Activated T-helper 17 cell treated with anti-CD3 and anti-CD28 coated beads, Interleukin-2, amount 50 U/mL, for 72 hours (primary cell): ENCODE data around the gene FOXA3. TPM values are rescaled to one million over a fixed set of nuclear protein-coding genes. Genes with fewer than 3 reads are reported as not detected.
A peak's percentile ranks its signal among the peaks of the same experiment; 100 is the strongest.
"Not testable (repeated sequence)": the region's sequence is repeated elsewhere in the genome, so short reads cannot be mapped to it uniquely, and the experiment has no call there.

Experiments used
- ATAC-seq: fragments of 150-1000 bp; cut with Tn5 transposase; replicated peaks from 2 replicates; pipeline ENCODE4 v1.10.0; 2021; ENCODE audit warnings: mild to moderate bottlenecking, moderate library complexity
- H3K27ac Mint-ChIP-seq: one replicate; pipeline ENCODE4 v1.8.0; 2022; ENCODE audit warnings: mixed read lengths
- H3K27me3 Mint-ChIP-seq: one replicate; pipeline ENCODE4 v1.8.0; 2022; ENCODE audit warnings: mixed read lengths
- H3K36me3 Mint-ChIP-seq: one replicate; pipeline ENCODE4 v1.8.0; 2022; ENCODE audit warnings: low read depth, mild to moderate bottlenecking, mixed read lengths
- H3K4me1 Mint-ChIP-seq: one replicate; pipeline ENCODE4 v1.8.0; 2022; ENCODE audit warnings: mixed read lengths
- H3K4me3 Mint-ChIP-seq: one replicate; pipeline ENCODE4 v1.8.0; 2022; ENCODE audit warnings: mild to moderate bottlenecking, mixed read lengths
- H3K9me3 Mint-ChIP-seq: one replicate; pipeline ENCODE4 v1.8.0; 2022; ENCODE audit warnings: mixed read lengths
- total RNA-seq, 2 donors: library from RNA; stranded (reverse); gene quantifications; one replicate each; pipeline ENCODE4 v1.2.3, GENCODE V29; 2022

FOXA3 gene
- total RNA-seq, 2 donors from 2014 or later = 0.32 to 1.9 TPM

GRCh38 chr19:45860359-45861259, 3.5 kb upstream of the FOXA3 start:
- Mint-ChIP-seq H3K9me3 (no peaks in the 10 kb centered on the region), H3K36me3 (peaks cover 66% of the 10 kb centered on the region), H3K4me3 (peak overlapping the region; percentile 93), H3K27ac (no peak overlapping the region), H3K27me3 (peaks cover 2% of the 10 kb centered on the region), H3K4me1 (peaks cover 16% of the 10 kb centered on the region)
- ATAC-seq = no peak

GRCh38 chr19:45862271-45862563, 1.9 kb upstream of the FOXA3 start:
- peak overlapping the region; percentile 92 for H3K27ac Mint-ChIP-seq
- peaks cover 16% of the 10 kb centered on the region for H3K4me1 Mint-ChIP-seq
- H3K36me3 Mint-ChIP-seq = peaks cover 53% of the 10 kb centered on the region
- ATAC-seq = no peak
- peaks cover 4% of the 10 kb centered on the region for H3K27me3 Mint-ChIP-seq
- no peaks in the 10 kb centered on the region for H3K9me3 Mint-ChIP-seq
- peak overlapping the region; percentile 93 for H3K4me3 Mint-ChIP-seq

- peak; percentile 97 for ATAC-seq
These were observed 1.4 kb upstream of the FOXA3 start, which contains the start of gene SYMPK for GRCh38 chr19:45862564-45863334. TSS of gene SYMPK (minus strand) at chr19:45863147. CDS start at chr19:45854495, 8,652 bp downstream.

GRCh38 chr19:45863335-45863839, 739 bp upstream of the FOXA3 start:
- no peak for ATAC-seq
- Mint-ChIP-seq H3K4me3 (peak overlapping the region; percentile 93), H3K9me3 (no peaks in the 10 kb centered on the region), H3K4me1 (peaks cover 12% of the 10 kb centered on the region), H3K36me3 (peaks cover 42% of the 10 kb centered on the region), H3K27ac (peak overlapping the region; percentile 92), H3K27me3 (peaks cover 4% of the 10 kb centered on the region)

More at GRCh38 chr19:45862564-45863334, 1.4 kb upstream of the FOXA3 start, which contains the start of gene SYMPK:
- H3K27me3 Mint-ChIP-seq = peaks cover 4% of the 10 kb centered on the region
- peak within 1 kb of the TSS; percentile 92 for H3K27ac Mint-ChIP-seq
- no peaks in the 10 kb centered on the region for H3K9me3 Mint-ChIP-seq
- peaks cover 48% of the 10 kb centered on the region for H3K36me3 Mint-ChIP-seq
- H3K4me3 Mint-ChIP-seq = peak within 1 kb of the TSS; percentile 93
- H3K4me1 Mint-ChIP-seq = peaks cover 16% of the 10 kb centered on the region

- H3K36me3 Mint-ChIP-seq = peaks cover 29% of the 10 kb centered on the region
- peaks cover 11% of the 10 kb centered on the region for H3K4me1 Mint-ChIP-seq
- no peak overlapping the region for H3K27ac Mint-ChIP-seq
- peak overlapping the region; percentile 93 for H3K4me3 Mint-ChIP-seq
- peaks cover 4% of the 10 kb centered on the region for H3K27me3 Mint-ChIP-seq
- no peak for ATAC-seq
- no peaks in the 10 kb centered on the region for H3K9me3 Mint-ChIP-seq
These were observed 530 bp downstream of the FOXA3 start for GRCh38 chr19:45864629-45865082.

- H3K9me3 Mint-ChIP-seq = no peaks in the 10 kb centered on the region
- H3K27ac Mint-ChIP-seq = peak overlapping the region; percentile 65
- no peak for ATAC-seq
- peaks cover 4% of the 10 kb centered on the region for H3K27me3 Mint-ChIP-seq
- peaks cover 21% of the 10 kb centered on the region for H3K36me3 Mint-ChIP-seq
- H3K4me3 Mint-ChIP-seq = peak overlapping the region; percentile 93
- peaks cover 11% of the 10 kb centered on the region for H3K4me1 Mint-ChIP-seq
These were observed 1.3 kb downstream of the FOXA3 start for GRCh38 chr19:45865269-45865948.

GRCh38 chr19:45866400-45867176, 2.5 kb downstream of the FOXA3 start:
- no peaks in the 10 kb centered on the region for H3K9me3 Mint-ChIP-seq
- no peak overlapping the region for H3K27ac Mint-ChIP-seq
- H3K36me3 Mint-ChIP-seq = peaks cover 10% of the 10 kb centered on the region
- peaks cover 11% of the 10 kb centered on the region for H3K4me1 Mint-ChIP-seq
- no peak for ATAC-seq
- H3K4me3 Mint-ChIP-seq = no peak overlapping the region
- H3K27me3 Mint-ChIP-seq = peaks cover 4% of the 10 kb centered on the region

GRCh38 chr19:45867241-45867640, 3.1 kb downstream of the FOXA3 start:
- ATAC-seq, H3K27me3 Mint-ChIP-seq, H3K4me1 Mint-ChIP-seq, H3K9me3 Mint-ChIP-seq, H3K27ac Mint-ChIP-seq, H3K4me3 Mint-ChIP-seq, H3K36me3 Mint-ChIP-seq: not testable (repeated sequence)

- Mint-ChIP-seq H3K9me3 (no peaks in the 10 kb centered on the region), H3K27me3 (no peaks in the 10 kb centered on the region), H3K36me3 (no peaks in the 10 kb centered on the region), H3K4me3 (no peak overlapping the region), H3K27ac (no peak overlapping the region), H3K4me1 (peaks cover under 1% of the 10 kb centered on the region)
- ATAC-seq = no peak
These were observed 6.7 kb downstream of the FOXA3 start for GRCh38 chr19:45870798-45871197.

GRCh38 chr19:45872095-45872919, 8.2 kb downstream of the FOXA3 start:
- ATAC-seq = no peak
- H3K27ac Mint-ChIP-seq = no peak overlapping the region
- H3K36me3 Mint-ChIP-seq = no peaks in the 10 kb centered on the region
- H3K4me3 Mint-ChIP-seq = no peak overlapping the region
- no peaks in the 10 kb centered on the region for H3K9me3 Mint-ChIP-seq
- H3K4me1 Mint-ChIP-seq = peaks cover 7% of the 10 kb centered on the region
- H3K27me3 Mint-ChIP-seq = peaks cover 5% of the 10 kb centered on the region

- ATAC-seq = no peak
- Mint-ChIP-seq H3K4me3 (no peak overlapping the region), H3K36me3 (no peaks in the 10 kb centered on the region), H3K27me3 (peaks cover 5% of the 10 kb centered on the region), H3K27ac (no peak overlapping the region), H3K9me3 (no peaks in the 10 kb centered on the region), H3K4me1 (peaks cover 12% of the 10 kb centered on the region)
These were observed 9.2 kb downstream of the FOXA3 start for GRCh38 chr19:45873219-45873772.

- H3K9me3 Mint-ChIP-seq = no peaks in the 10 kb centered on the region
- no peak for ATAC-seq
- no peak overlapping the region for H3K4me3 Mint-ChIP-seq
- H3K4me1 Mint-ChIP-seq = peaks cover 16% of the 10 kb centered on the region
- no peaks in the 10 kb centered on the region for H3K36me3 Mint-ChIP-seq
- H3K27me3 Mint-ChIP-seq = peaks cover 8% of the 10 kb centered on the region
- no peak overlapping the region for H3K27ac Mint-ChIP-seq
These were observed 10.5 kb downstream of the FOXA3 start for GRCh38 chr19:45874620-45874966.

GRCh38 chr19:45876161-45876410, 12.0 kb downstream of the FOXA3 start:
- peaks cover 17% of the 10 kb centered on the region for H3K4me1 Mint-ChIP-seq
- peaks cover 12% of the 10 kb centered on the region for H3K27me3 Mint-ChIP-seq
- no peaks in the 10 kb centered on the region for H3K36me3 Mint-ChIP-seq
- no peaks in the 10 kb centered on the region for H3K9me3 Mint-ChIP-seq
- ATAC-seq = peak; percentile 79
- peak overlapping the region; percentile 63 for H3K4me3 Mint-ChIP-seq
- H3K27ac Mint-ChIP-seq = peak overlapping the region; percentile 79
